ENCODE data around the gene IRF7. TPM values are rescaled to one million over a fixed set of nuclear protein-coding genes. Genes with fewer than 3 reads are reported as not detected.

IRF7 gene
- total and polyA plus RNA-seq, 4 donors, result 3.9 to 17.1 (median 13.6) TPM

DNA sequence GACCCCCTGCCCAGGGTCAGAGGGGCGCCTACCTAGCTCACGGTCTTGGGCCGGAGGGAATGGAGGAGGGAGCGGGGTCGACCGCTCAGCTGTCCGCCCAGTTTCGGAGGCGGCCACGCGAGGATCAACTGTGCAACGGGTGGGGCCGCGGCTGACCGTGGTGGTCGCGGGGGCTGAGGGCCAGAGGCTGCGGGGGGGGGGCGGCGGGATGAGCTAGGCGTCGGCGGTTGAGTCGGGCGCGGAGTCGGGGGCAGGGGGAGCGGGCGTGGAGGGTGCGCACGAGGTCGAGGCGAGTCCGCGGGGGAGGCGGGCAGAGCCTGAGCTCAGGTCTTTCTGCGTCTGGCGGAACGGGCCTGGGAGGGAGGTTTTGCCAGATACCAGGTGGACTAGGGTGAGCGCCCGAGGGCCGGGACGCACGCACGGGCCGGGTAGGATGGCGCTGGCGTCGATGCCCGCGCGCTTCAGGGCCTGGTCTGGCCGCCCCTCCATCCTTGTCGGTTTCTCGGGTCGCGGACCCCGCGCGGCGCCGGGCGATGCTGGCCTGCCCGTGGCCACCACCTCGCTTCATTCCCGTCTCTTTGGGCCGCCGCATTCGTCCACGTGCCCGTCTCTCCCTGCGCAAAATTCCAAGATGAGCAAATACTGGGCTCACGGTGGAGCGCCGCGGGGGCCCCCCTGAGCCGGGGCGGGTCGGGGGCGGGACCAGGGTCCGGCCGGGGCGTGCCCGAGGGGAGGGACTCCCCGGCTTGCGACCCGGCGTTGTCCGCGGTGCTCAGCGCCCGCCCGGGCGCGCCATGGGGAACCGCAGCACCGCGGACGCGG is 21.0 kb upstream of the IRF7 start, which contains the start of gene DRD4:
DRD4 (plus strand) TSS at position 759 of the 822 bp plus-strand sequence; CDS start at position 795, 36 bp downstream.
- peak in 1 of 6 donors; percentile 28 for DNase-seq (ENCODE audit: low read depth in 4 of 6, low spot score in 6 of 6)
- WGBS (ENCODE audit: insufficient coverage), result 7% methylated on average over 100 of the region's 100 CpGs
- H3K36me3 ChIP-seq (ENCODE audit: control insufficient read depth, insufficient read depth, low read length), result peaks cover 27% of the 10 kb centered on the region
- H3K27me3 ChIP-seq (ENCODE audit: control insufficient read depth, insufficient read depth, low read length), result peaks cover 52% of the 10 kb centered on the region
- H3K4me1 ChIP-seq (ENCODE audit: control insufficient read depth, insufficient read depth, low read length), result peaks cover 38% of the 10 kb centered on the region
- no peak within 1 kb of the TSS for H3K27ac ChIP-seq (ENCODE audit: low read depth, low read length)
- H3K4me3 ChIP-seq (ENCODE audit: low read depth, low read length), result no peak within 1 kb of the TSS
- no peaks in the 10 kb centered on the region for H3K9me3 ChIP-seq (ENCODE audit: control insufficient read depth, insufficient read depth, low read length)

DNA sequence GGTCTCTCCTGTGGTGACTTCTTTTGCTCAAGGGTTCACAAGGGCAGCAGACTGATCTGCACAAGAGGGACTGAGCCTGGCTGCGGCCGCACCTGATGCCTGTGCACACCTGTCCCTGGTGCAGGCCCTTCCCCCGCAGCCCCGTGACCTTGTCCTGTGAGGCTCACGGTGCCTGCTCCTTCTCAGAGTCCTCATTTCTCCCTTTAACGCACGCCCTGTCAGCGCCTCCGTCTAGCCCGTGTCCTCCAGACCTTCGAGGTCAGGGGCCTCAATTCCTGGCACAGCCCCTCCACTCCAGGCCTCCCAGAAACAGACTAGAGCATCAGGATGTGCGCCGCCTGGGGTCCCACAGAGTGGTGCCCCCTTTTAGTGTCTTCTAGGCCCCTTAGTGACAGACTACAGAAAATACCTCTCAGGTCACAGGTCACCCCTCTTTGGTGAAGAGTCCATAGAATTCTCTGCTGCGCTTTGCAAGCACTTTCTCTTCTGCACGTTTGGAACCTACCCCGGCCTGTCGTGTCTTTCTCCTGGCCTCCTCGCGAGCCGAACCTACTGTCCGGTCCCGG is 20.3 kb upstream of the IRF7 start:
- WGBS (ENCODE audit: insufficient coverage), result 47% methylated on average over 22 of the region's 22 CpGs
- Histone ChIP-seq H3K4me1 (ENCODE audit: control insufficient read depth, insufficient read depth, low read length) (peaks cover 35% of the 10 kb centered on the region), H3K4me3 (ENCODE audit: low read depth, low read length) (no peak overlapping the region), H3K9me3 (ENCODE audit: control insufficient read depth, insufficient read depth, low read length) (no peaks in the 10 kb centered on the region), H3K27me3 (ENCODE audit: control insufficient read depth, insufficient read depth, low read length) (peaks cover 49% of the 10 kb centered on the region), H3K27ac (ENCODE audit: low read depth, low read length) (no peak overlapping the region), H3K36me3 (ENCODE audit: control insufficient read depth, insufficient read depth, low read length) (peaks cover 22% of the 10 kb centered on the region)
- DNase-seq (ENCODE audit: low read depth in 4 of 6, low spot score in 6 of 6), result peak in 1 of 6 donors; percentile 1

DNA sequence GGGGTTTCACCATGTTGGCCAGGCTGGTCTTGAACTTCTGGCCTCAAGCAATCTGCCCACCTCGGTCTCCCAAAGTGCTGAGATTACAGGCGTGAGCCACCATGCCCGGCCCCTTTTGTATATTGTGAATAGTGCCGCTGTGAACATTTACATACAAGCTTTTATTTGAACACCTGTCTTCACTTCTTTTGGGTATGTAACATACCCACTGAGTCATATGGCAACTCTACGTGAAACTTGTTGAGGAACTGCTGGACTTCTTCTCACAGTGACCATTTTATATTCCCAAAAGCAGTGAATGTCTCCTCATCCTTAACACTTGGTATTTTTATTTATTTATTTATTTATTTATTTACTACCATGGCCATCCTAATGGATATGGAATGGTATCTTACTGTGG is 15.1 kb upstream of the IRF7 start:
- Histone ChIP-seq H3K27me3 (ENCODE audit: control insufficient read depth, insufficient read depth, low read length) (peaks cover 29% of the 10 kb centered on the region), H3K4me1 (ENCODE audit: control insufficient read depth, insufficient read depth, low read length) (no peaks in the 10 kb centered on the region), H3K27ac (ENCODE audit: low read depth, low read length) (no peak overlapping the region), H3K36me3 (ENCODE audit: control insufficient read depth, insufficient read depth, low read length) (peaks cover 11% of the 10 kb centered on the region), H3K4me3 (ENCODE audit: low read depth, low read length) (no peak overlapping the region), H3K9me3 (ENCODE audit: control insufficient read depth, insufficient read depth, low read length) (no peaks in the 10 kb centered on the region)
- DNase-seq (ENCODE audit: low read depth in 4 of 6, low spot score in 6 of 6), result no peak
- WGBS (ENCODE audit: insufficient coverage), result 100% methylated on average over 1 of the region's 5 CpGs

DNA sequence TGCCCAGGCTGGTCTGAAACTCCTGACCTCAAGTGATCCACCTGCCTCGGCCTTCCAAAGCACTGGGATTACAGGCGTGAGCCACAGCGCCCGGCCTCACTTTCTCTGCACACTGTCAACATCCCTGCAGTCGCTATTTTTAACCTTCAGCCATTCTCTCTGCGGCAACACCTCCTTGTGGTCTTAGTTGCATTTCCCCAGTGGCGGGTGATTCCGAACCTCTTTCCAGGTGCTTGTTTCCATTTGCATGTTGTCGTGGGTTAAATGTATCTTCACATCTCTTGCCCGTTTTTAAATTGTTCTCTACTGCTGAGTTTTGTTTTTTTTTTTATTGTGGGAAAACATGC is 13.5 kb upstream of the IRF7 start:
- no peaks in the 10 kb centered on the region for H3K9me3 ChIP-seq (ENCODE audit: control insufficient read depth, insufficient read depth, low read length)
- peaks cover 39% of the 10 kb centered on the region for H3K27me3 ChIP-seq (ENCODE audit: control insufficient read depth, insufficient read depth, low read length)
- no peaks in the 10 kb centered on the region for H3K4me1 ChIP-seq (ENCODE audit: control insufficient read depth, insufficient read depth, low read length)
- 46% methylated on average over 6 of the region's 10 CpGs for WGBS (ENCODE audit: insufficient coverage)
- H3K4me3 ChIP-seq (ENCODE audit: low read depth, low read length), result no peak overlapping the region
- H3K27ac ChIP-seq (ENCODE audit: low read depth, low read length), result no peak overlapping the region
- peaks cover 27% of the 10 kb centered on the region for H3K36me3 ChIP-seq (ENCODE audit: control insufficient read depth, insufficient read depth, low read length)
- DNase-seq (ENCODE audit: low read depth in 4 of 6, low spot score in 6 of 6), result no peak

DNA sequence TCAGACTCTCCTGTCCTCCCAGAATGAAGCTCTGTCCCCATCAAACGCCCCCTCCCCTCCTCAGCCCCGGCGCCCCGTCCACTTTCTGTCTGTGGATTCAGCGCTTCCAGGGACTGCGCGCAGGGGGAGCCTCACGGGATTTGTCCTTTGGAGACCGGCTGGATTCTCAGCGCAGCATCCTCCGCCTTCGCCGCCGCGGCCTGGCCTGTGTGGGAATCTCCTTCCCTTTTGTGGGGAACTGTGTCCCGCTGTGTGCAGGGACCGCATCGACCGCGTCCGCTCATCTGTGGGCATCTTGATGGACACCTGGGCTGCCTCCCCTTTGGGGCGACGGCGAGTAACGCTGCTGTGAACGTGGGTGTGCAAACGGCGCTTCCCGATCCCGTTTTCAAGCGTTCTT is 12.3 kb upstream of the IRF7 start:
- DNase-seq (ENCODE audit: low read depth in 4 of 6, low spot score in 6 of 6), result no peak
- no peaks in the 10 kb centered on the region for H3K9me3 ChIP-seq (ENCODE audit: control insufficient read depth, insufficient read depth, low read length)
- no peak overlapping the region for H3K27ac ChIP-seq (ENCODE audit: low read depth, low read length)
- peaks cover 38% of the 10 kb centered on the region for H3K36me3 ChIP-seq (ENCODE audit: control insufficient read depth, insufficient read depth, low read length)
- 90% methylated on average over 30 of the region's 31 CpGs for WGBS (ENCODE audit: insufficient coverage)
- H3K4me1 ChIP-seq (ENCODE audit: control insufficient read depth, insufficient read depth, low read length), result no peaks in the 10 kb centered on the region
- H3K4me3 ChIP-seq (ENCODE audit: low read depth, low read length), result no peak overlapping the region
- peaks cover 43% of the 10 kb centered on the region for H3K27me3 ChIP-seq (ENCODE audit: control insufficient read depth, insufficient read depth, low read length)

DNA sequence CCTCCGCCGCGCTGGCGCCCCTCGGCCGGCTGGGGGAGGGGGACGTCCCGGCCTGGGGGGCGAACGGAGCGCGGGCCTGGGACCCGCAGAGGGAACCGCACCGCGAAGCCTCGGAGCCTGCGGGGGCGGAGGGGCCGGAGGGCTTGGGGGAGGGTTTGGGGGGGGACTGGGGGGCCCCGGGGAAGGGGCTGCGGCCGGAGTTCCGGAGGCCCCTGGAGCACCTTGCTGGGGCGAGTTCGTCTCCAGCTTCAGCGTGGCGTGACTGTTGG is 11.5 kb upstream of the IRF7 start:
- Histone ChIP-seq H3K4me1 (ENCODE audit: control insufficient read depth, insufficient read depth, low read length) (no peaks in the 10 kb centered on the region), H3K9me3 (ENCODE audit: control insufficient read depth, insufficient read depth, low read length) (no peaks in the 10 kb centered on the region), H3K4me3 (ENCODE audit: low read depth, low read length) (no peak overlapping the region), H3K36me3 (ENCODE audit: control insufficient read depth, insufficient read depth, low read length) (peaks cover 38% of the 10 kb centered on the region), H3K27ac (ENCODE audit: low read depth, low read length) (no peak overlapping the region), H3K27me3 (ENCODE audit: control insufficient read depth, insufficient read depth, low read length) (peaks cover 43% of the 10 kb centered on the region)
- DNase-seq (ENCODE audit: low read depth in 4 of 6, low spot score in 6 of 6), result no peak
- WGBS (ENCODE audit: insufficient coverage), result 27% methylated on average over 12 of the region's 28 CpGs

DNA sequence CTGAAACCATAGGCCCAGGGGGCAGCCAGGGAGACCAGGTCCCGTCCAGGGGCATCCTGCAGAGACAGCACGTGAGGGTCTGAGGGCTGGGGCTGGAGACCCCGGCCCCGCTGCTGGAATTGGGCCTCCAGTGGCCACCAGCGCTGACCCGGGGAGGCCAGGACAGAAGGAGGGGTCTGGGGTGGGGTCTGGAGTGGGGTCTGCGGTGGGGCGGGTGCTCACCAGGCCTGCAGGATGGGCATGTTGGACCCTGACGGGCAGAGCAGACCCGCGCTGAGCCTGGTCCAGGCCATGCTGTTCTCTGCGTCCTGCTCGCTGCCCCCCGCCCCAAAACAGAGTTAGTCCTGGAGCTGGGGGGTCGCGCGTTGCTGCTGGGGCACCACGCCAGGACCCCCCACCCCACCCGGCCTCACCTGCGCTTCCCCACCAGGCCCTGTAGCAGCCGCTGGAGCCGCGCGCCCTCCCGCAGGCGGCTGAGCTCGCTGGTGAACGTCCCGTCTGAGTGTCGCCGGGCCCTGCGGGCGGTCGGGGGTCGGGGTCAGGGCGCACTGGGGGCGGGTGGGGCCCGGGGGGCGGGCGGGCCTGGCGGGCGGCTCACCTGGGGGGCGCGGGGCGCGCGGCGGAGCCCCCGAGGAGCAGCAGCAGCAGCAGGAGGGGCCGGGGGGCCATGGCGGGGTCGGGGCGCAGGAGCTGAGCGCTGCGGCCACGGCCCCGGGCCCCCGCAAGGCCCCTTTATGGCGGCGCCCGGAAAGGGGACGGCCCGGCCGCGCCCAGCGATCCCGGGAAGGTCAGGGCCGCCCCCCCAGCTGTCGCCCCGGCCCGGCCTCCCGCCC is 10.9 kb upstream of the IRF7 start, which contains the start of gene SCT:
SCT (minus strand) TSS at position 707 of the 833 bp plus-strand sequence; CDS start at position 669, 38 bp downstream.
- Histone ChIP-seq H3K27me3 (ENCODE audit: control insufficient read depth, insufficient read depth, low read length) (peaks cover 43% of the 10 kb centered on the region), H3K4me3 (ENCODE audit: low read depth, low read length) (no peak within 1 kb of the TSS), H3K36me3 (ENCODE audit: control insufficient read depth, insufficient read depth, low read length) (peaks cover 41% of the 10 kb centered on the region), H3K9me3 (ENCODE audit: control insufficient read depth, insufficient read depth, low read length) (no peaks in the 10 kb centered on the region), H3K4me1 (ENCODE audit: control insufficient read depth, insufficient read depth, low read length) (no peaks in the 10 kb centered on the region), H3K27ac (ENCODE audit: low read depth, low read length) (no peak within 1 kb of the TSS)
- no peak for DNase-seq (ENCODE audit: low read depth in 4 of 6, low spot score in 6 of 6)
- WGBS (ENCODE audit: insufficient coverage), result 7% methylated on average over 56 of the region's 72 CpGs

DNA sequence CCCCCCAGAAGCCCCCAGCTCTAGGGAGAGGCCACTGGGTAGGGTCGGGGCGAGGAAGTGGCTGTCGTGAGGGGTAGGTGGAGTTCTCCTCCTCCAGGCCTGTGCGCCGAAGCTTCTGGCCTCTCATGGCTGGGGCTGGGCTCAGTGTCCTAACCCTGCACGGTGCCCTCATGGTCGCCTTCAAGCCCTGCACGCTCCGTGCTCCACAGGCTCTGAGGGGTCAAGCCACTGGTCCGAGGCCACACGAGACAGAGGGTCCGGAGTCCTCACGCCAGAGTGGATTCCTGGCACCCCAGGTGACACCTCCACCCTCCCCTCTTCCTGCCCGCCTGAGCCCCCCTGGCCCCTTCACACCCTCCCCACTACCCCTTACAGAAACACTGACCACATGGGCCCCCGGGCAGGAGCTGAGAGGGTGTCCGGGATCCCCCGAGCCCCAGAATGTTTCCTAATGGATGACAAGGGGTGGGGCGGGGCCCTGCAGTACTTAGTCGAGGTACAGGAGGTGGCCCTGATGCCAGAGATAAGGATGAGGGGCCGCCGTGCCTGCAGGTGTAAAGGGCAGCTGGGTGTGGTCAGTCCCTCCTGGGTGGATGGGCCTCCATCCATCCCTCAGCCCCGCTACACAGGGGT is 10.0 kb upstream of the IRF7 start:
- Histone ChIP-seq H3K4me1 (ENCODE audit: control insufficient read depth, insufficient read depth, low read length) (peaks cover 3% of the 10 kb centered on the region), H3K9me3 (ENCODE audit: control insufficient read depth, insufficient read depth, low read length) (no peaks in the 10 kb centered on the region), H3K27me3 (ENCODE audit: control insufficient read depth, insufficient read depth, low read length) (peaks cover 43% of the 10 kb centered on the region), H3K36me3 (ENCODE audit: control insufficient read depth, insufficient read depth, low read length) (peaks cover 49% of the 10 kb centered on the region), H3K27ac (ENCODE audit: low read depth, low read length) (no peak overlapping the region), H3K4me3 (ENCODE audit: low read depth, low read length) (no peak overlapping the region)
- DNase-seq (ENCODE audit: low read depth in 4 of 6, low spot score in 6 of 6), result no peak
- 73% methylated on average over 19 of the region's 22 CpGs for WGBS (ENCODE audit: insufficient coverage)

All from spinal cord (tissue), 10 donors.